D721Med (cell line): Measurements from ENCODE around the gene HMCN2.

Source experiments
- DNase-seq: peaks from one replicate; pipeline ENCODE4 v3.0.0; 2011; ENCODE audit warnings: low spot score; ENCODE audit not compliant: insufficient read length
- FAIRE-seq: peaks from 2 replicates; lab custom pipeline; 2011; peaks lifted over from hg19 to GRCh38; lab: Jason Lieb, UNC
- TF ChIP-seq, protein P1 (sequence below): IDR thresholded peaks from 2 replicates; pipeline ENCODE4 v1.5.1; 2012; ENCODE audit warnings: mild to moderate bottlenecking, control low read depth; ENCODE audit not compliant: insufficient read depth; ENCODE audit errors: missing control alignments

HMCN2 gene, protein sequence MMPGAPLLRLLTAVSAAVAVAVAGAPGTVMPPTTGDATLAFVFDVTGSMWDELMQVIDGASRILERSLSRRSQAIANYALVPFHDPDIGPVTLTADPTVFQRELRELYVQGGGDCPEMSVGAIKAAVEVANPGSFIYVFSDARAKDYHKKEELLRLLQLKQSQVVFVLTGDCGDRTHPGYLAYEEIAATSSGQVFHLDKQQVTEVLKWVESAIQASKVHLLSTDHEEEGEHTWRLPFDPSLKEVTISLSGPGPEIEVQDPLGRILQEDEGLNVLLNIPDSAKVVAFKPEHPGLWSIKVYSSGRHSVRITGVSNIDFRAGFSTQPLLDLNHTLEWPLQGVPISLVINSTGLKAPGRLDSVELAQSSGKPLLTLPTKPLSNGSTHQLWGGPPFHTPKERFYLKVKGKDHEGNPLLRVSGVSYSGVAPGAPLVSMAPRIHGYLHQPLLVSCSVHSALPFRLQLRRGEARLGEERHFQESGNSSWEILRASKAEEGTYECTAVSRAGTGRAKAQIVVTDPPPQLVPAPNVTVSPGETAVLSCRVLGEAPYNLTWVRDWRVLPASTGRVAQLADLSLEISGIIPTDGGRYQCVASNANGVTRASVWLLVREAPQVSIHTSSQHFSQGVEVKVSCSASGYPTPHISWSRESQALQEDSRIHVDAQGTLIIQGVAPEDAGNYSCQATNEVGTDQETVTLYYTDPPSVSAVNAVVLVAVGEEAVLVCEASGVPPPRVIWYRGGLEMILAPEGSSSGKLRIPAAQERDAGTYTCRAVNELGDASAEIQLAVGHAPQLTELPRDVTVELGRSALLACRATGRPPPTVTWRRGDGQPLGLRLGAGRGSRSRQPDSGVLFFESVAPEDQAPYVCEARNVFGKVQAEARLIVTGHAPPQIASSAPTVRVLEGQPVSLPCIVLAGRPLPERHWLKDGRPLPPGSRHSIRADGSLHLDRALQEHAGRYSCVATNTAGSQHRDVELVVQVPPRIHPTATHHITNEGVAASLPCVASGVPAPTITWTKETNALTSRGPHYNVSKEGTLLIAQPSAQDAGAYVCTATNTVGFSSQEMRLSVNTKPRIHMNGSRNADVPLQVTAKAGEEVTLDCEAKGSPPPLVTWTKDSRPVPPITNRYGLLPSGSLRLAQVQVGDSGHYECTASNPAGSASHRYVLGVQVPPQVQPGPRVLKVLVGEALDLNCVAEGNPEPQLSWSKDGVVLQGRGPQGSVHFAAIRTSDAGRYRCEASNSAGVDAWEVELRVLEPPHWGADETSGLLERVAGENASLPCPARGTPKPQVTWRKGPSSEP (N-terminal part only)

DNA sequence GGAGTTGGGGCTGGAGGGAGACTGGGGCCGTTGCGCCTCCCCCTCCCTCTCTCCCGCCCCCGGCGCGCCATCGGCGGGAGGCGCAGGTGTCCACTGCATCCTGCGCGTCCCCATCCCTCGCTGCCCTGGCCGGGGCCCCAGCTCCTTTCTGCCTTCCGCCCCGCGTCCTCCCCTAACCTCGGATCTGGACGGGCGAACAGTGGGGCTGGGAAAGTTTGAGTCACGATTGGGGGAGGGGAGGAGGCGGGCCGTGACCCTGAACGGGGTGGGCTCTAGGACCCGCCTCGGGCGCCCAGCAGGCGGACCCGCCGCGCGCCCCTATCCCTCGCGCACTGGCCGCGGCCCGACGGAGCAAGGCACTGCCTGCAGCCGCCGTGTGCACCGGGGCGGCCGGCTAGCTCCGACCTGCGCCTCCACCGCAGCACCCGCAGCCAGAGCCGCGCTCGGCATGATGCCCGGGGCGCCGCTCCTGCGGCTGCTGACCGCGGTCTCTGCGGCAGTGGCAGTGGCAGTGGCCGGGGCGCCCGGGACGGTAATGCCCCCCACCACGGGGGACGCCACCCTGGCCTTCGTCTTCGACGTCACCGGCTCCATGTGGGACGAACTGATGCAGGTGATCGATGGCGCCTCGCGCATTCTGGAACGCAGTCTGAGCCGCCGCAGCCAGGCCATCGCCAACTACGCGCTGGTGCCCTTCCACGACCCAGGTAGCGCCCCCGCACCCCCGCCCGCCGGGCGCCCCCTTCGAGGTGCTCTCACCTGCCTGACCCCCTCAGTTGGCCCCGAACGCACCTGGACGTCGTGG lies at the start of gene HMCN2:
HMCN2 (plus strand) TSS at position 330 of the 805 bp plus-strand sequence; CDS start at position 449, 119 bp downstream.
- TF ChIP-seq, protein P1, sequence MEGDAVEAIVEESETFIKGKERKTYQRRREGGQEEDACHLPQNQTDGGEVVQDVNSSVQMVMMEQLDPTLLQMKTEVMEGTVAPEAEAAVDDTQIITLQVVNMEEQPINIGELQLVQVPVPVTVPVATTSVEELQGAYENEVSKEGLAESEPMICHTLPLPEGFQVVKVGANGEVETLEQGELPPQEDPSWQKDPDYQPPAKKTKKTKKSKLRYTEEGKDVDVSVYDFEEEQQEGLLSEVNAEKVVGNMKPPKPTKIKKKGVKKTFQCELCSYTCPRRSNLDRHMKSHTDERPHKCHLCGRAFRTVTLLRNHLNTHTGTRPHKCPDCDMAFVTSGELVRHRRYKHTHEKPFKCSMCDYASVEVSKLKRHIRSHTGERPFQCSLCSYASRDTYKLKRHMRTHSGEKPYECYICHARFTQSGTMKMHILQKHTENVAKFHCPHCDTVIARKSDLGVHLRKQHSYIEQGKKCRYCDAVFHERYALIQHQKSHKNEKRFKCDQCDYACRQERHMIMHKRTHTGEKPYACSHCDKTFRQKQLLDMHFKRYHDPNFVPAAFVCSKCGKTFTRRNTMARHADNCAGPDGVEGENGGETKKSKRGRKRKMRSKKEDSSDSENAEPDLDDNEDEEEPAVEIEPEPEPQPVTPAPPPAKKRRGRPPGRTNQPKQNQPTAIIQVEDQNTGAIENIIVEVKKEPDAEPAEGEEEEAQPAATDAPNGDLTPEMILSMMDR: no peak
- peak; percentile 33 for DNase-seq
- no peak for FAIRE-seq

DNA sequence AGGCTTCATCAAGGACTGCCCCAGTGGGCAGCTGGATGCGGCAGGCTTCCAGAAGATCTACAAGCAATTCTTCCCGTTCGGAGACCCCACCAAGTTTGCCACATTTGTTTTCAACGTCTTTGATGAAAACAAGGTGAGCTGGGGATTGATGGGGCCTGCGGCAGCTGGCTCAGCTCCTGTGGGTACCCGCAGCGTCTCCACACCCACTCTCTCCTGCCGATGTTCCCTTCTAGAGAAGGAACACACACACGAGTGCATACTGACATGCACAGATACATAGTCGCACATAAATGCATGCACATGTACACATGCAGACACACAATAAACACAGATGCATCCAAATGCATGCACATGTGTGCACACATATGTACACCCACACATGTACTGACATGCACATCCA lies 47.7 kb upstream of the HMCN2 start:
- TF ChIP-seq, protein P1: no peak
- no peak for FAIRE-seq
- DNase-seq: no peak

DNA sequence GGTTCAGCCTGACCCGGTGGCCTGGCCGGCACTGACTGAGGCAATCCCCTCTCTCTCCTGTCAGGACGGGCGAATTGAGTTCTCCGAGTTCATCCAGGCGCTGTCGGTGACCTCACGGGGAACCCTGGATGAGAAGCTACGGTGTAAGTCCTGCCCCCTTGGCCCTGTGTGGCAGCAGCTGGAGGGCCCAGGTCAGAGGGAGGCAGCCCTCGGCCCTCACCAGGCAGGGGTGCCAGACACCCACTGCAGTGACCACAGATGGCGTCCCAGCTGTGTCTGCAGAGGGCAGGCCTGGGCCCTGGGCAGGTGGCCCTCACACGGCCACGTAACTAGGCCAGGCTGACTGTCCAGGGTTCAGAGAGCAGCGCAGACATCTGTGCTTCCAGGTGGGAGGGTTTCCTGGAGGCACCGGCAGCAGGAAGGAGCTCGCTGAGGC lies 45.9 kb upstream of the HMCN2 start:
- no peak for FAIRE-seq
- no peak for DNase-seq
- TF ChIP-seq, protein P1: no peak

DNA sequence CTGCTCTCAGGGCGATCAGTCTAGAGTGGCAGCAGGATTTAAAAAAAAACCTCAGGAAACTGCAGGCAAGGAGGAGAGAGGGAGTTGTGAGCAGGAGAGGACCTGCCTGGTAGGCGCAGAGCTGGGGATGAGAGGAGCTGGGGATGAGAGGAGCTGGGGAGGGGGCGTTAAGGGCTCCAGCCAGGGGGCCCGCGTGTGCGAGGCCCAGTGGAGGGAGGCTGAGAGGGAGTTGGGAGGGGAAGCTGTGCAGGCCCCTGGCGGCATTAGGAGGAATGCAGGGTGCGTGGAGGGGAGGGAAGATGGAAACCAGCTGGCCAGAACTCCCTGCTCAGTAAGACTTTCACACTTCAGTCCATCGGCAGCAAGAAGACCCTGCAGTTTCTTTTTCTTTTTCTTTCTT lies 45.2 kb upstream of the HMCN2 start:
- no peak for DNase-seq
- TF ChIP-seq, protein P1: no peak
- no peak for FAIRE-seq

DNA sequence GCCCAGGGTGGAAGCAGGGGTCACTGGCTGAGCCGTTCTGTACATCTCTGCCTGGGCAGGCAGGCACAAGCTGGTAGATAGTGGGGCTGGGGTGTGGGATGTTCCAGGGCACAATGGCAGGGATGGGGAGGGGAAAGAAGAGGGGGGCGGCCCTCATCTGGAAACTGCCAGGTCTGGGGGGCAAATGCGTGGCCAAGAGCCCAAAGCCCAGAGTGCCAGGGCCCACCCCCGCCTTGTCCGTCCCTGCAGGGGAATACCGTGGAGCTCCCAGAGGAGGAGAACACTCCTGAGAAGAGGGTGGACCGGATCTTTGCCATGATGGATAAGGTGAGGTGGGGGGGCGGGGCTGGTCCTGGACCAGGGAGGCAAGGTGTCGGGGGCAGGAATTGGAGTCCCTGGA lies 42.7 kb upstream of the HMCN2 start:
- TF ChIP-seq, protein P1: no peak
- FAIRE-seq (no peak), DNase-seq (no peak)

DNA sequence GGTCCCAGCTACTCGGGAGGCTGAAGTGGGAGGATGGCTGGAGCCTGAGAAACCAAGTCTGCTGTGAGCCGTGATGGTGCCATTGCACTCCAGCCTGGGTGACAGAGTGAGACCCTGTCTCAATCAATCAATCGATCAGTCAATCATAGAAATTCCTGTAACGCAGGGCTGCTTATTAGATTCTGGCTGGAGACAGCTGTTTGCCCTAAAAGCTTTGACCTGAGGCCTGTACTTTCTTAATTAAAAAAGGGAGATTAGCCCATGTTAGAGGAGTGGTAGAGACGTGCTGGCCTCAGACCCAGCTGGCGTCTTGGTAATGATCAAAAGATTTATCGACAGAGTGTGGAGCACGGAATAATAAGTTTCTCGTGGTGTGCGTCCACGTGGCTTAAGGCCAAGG lies 40.5 kb upstream of the HMCN2 start:
- no peak for FAIRE-seq
- TF ChIP-seq, protein P1: no peak

More for the DNA sequence above, 40.5 kb upstream of the HMCN2 start:
- no peak for DNase-seq
